ENCODE measurements around the gene MFSD11.
"Not testable (repeated sequence)": the region's sequence is repeated elsewhere in the genome, so short reads cannot be mapped to it uniquely, and the experiment has no call there.

Gene MFSD11

DNA sequence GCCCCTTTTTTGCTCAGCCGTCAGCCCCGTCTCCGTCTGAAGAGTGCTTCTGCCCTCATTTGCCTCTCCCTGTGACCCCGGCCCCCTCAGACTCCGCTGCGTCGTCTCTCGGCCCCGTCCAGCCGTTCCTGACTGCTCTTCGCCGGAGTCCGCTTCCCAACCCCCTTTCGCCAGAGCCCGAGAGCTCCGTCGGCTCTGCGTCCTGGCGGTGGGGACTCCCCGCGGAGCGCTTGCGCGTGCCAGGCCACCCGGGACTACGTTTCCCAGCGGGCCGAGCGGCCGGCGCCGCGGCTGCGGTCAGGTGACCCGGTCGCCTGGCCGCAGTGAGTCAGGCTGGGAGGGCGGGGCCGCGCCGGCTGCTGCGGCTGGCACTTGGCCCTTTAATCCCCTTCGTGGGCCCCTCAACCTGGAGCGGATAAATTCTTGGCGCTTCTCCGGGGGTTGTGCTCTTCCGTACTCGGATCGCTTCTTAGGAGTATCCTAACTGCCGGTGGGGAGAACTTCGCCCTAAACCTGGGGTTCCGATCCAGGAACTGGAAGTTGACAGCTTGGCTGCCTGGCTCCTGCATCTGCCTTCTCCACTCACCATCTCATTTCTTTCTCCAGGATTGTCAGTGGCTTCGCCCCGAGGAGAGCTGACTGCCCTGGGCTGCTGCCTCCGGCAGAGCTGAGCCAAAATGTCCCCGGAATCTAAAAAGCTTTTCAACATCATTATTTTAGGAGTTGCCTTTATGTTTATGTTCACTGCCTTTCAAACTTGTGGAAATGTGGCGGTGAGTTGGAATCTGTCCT, at the start of gene MFSD11:
TSS of gene MFSD11 (plus strand) at position 444 of the 792 bp plus-strand sequence. CDS start at position 678, 234 bp downstream.
- DNase-seq (ENCODE audit: low read depth, low spot score): peak; percentile 70
- H3K27ac ChIP-seq: peak within 1 kb of the TSS; percentile 95

DNA sequence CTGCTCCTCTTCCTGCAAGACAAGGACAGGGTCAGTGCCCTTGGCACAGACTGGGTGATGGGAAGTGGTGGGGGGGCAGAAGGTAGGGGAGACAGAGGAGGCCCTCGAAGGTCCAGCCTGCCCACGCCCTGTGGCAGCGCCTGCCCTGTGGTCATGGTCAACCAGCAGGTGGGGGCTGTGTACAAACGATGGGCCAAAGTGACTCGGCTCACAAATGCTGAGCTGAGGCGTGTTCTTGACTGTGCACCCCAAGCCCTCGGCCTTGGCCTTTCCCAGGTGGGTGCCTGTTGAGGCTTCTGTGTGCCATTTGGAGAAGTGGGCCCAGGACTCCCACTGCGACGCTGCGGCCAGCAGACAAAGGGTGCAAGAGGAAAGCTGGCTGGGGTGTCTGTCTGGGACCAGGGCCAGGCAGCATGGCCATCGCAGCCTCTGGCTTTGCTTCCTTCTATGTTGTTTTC, 49.7 kb upstream of the MFSD11 start:
- no peak for DNase-seq (ENCODE audit: low read depth, low spot score)
- peak overlapping the region; percentile 50 for H3K27ac ChIP-seq

DNA sequence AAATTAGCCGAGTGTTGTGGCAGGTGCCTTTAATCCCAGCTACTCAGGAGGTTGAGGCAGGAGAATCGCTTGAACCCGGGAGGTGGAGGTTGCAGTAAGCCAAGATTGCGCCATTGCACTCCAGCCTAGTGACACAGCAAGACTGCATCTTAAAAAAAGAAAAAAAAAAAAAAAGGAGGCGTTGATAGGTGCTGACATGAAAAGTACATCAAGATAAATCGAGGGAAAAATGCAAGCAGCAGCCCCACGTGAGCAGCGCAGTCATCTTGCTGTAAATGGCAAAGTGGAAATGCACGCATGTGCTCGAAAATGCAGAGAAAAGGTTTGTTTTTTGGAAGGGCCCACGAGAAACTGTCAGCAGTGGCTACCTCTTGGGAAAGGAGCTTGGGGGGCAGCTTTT, 48.1 kb upstream of the MFSD11 start:
- DNase-seq (ENCODE audit: low read depth, low spot score): no peak
- H3K27ac ChIP-seq: no peak overlapping the region

DNA sequence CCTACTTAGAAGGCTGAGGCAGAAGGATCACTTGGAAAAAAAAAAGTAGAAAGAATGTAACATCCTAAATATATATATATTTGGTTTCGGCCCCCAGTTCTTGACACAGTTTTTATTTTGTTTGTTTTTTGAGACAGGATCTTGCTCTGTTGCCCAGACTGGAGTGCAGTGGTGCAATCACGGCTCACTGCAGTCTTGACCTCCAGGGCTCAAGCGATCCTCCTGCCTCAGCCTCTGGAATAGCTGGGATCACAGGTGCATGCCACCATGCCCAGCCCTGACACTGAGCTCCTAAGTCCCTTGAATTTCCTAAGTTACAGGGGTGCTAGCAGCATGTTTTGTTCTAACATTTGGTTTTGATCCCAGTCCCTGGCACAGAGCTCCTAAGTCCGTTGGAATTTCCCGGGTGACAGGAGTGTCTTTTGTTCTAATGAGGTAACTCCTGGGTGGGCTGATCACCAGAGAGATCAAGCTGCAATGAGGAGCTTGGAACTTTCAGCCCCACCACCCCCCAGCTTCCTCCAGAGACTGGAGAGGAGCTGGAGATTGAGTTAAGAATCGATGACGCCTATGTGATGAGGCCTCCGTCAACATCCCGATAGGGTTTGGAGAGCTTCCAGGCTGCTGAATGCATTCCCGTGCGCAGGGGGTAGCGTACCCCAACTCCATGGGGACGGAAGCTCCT, 47.2 kb upstream of the MFSD11 start:
- no peak for DNase-seq (ENCODE audit: low read depth, low spot score)
- H3K27ac ChIP-seq: no peak overlapping the region

DNA sequence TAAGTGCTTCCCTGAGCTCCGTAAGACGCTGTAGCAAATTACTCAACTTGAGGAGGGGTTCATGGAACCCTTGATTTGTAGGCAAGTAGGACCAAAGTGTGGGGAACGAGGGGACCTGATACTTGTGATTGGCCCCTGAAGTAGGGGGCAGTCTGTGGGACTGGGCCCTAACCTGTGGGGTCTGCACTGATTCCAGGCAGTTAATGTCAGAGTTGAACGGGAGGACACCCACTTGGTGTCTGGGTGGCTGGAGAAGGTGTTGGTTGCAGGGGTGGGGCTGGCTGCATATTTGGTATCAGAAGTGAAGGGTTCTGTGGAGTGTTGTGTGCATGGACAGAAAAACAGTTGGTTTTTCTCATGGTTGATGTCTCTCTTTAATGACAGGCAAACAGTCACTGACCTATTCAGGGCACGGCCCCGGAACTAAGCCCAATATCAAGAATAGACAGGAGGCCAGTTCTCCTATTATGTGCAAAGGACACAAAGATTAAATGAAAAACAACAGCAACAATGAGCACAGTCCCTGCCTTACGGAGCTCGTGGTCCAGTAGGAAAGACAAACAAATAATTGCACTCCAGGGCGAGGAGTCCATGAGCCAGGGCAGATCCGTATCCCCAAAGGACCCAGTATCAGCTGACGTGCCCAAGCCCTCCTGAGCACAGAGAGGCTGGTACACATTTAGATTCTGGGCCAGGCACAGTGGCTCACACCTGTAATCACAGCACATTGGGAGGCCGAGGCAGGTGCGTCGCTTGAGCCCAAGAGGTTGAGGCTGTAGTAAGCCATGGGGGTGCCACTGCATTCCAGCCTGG, 46.3 kb upstream of the MFSD11 start:
- H3K27ac ChIP-seq: no peak overlapping the region
- DNase-seq (ENCODE audit: low read depth, low spot score): no peak

DNA sequence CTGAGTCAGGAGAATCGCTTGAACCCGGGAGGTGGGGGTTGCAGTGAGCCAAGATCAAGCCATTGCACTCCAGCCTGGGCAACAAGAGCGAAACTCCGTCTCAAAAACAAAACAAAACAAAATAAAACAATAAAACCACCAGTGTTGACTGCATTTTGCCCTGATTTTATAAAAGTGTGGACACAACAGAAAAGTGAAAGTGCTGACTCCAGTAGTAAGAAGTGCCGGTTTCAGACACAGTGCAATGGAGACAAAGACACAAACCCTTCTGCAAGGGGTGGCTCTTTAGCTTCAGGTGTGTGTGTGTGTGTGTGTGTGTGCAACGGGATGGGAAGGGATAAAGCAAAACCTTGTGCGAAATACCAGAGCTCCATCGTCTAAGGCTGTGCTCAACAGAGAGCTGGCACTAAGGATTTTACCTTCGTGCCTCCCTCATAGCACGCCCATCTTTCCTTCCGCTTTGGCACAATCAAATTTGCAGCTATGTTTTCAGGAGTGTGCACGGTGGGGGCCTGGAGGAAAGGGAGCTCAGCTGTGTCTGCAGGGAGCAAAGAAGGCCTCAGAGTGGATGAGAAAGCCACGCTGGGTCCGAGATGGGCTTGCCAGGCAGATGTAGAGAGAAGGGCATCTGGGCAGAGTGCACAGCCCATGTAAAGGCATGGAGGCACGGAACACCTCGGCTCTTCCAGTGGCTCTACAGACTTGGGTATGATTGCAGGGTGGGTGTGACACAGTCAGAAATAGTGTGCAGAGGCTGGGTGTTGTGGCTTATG, 42.7 kb upstream of the MFSD11 start:
- no peak overlapping the region for H3K27ac ChIP-seq
- DNase-seq (ENCODE audit: low read depth, low spot score): no peak

DNA sequence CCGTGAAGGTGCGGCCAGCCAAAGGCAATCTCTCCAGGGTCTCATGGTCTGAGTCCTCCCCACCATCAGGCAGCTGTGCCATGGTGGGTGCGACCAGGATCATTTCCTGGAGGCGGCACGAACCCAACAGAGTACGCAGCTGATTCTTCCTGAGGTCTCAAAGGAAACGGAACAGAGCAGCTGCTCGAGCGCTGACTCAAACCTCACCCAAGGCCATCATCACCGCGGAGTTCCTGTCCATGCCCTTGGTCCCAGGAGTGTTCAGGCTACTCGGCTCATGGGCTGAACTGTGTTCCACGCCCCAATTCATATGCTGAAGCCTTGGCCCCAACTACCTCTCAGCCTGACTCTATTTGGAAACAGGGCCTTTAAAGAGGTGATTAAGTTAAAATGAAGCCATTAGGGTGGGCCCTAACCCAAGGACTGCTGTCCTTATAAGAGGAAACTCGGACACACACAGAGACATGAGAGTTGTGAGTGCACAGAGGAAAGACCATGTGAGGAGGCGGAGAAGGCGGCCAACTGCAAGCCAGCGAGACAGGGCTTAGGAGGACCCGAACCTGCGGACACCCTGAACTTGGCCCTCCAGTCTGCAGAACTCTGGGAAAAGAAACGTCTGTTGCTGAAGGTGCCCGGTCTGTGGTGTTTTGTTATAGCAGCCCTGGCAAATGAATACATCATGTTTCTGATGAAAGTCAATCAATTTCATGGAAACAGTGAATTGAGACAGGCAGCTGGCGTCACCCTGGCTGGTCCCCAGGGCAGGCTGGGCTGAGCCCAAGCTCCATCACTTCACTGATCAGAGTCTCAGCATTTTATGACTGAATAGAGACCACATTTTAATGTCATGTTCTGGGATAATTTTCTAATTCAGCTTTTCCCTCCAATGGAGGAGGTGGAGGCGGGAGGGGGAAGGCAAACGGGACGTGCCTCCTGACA, 40.9 kb upstream of the MFSD11 start:
- no peak overlapping the region for H3K27ac ChIP-seq
- DNase-seq (ENCODE audit: low read depth, low spot score): no peak

DNA sequence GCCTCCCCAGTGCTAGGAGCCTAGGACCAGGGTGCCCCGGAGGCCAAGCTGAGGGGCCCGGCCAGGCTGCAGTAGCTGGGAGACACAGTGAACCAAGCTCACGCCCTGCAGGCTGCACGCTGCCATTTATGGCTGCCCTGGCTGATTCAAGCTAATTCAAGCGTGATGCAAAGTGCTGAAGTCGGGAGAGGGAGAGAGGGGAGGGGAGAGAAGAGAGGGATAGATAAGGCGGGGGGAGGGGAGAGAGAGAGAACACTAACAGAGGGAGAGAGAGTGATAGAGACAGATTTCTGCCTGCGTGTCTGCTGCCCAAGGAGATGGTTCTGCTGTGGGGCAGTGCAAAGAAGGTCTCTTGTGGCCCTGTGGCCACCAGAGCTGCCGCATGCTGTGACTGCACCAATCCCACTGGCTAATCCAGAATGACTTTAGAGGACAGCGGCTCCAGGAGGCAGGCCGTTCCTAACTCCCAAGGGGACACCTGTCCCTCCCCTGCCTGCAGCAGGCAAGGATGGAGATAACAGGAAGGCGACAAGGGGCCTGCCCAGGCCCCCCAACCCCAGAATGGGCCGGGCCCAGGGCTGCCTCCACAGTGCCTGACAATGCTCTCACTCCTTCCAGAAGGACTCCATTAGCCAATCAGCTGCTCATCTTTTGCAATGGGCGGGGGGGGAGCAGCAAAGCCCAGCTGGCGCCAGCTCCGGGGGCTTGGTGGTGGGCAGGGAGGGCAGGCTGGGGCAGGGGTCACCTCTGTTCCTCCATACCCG, 40.0 kb upstream of the MFSD11 start:
- no peak overlapping the region for H3K27ac ChIP-seq

DNA sequence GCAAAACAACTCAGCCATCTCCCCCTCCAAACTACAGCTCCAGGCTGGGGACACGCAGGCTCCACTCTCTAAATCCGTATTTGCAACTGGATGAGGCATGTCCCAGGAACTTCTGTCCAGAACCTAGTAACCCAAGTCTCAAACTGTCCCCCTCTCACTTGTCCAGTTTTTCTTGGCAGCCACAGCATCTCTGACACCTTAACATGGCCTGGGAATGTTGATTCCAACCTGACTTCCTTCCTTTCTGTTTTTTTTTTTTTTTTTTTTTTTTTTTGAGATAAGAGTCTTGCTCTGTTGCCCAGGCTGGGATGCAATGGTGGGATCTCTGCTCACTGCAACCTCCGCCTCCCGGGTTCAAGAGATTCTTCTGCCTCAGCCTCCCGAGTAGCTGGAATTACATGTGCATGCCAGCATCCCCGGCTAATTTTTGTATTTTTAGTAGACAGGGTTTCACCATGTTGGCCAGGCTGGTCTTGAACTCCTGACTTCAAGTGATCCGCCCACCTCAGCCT, 39.4 kb upstream of the MFSD11 start:
- not testable (repeated sequence) for H3K27ac ChIP-seq; DNase-seq (ENCODE audit: low read depth, low spot score)

More for the DNA sequence above, 40.0 kb upstream of the MFSD11 start:
- no peak for DNase-seq (ENCODE audit: low read depth, low spot score)

DNA sequence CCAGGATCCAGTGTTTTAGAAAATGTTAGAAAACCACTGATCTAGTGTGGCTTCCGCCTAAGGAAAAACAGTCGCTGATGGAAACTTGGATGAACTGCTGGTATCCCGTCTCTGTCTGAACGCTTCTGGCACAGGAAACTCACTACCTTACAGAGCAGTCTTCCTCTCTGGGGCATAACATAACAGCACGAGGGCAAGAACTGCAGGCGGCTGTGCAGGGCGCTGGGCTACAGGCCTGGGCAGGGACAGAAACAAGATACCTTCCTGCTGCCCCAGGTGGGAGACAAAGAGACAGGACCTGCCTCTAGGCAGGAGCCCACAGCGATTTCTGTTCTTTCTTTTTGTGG, 37.7 kb upstream of the MFSD11 start:
- no peak for DNase-seq (ENCODE audit: low read depth, low spot score)
- H3K27ac ChIP-seq: peak overlapping the region; percentile 75

DNA sequence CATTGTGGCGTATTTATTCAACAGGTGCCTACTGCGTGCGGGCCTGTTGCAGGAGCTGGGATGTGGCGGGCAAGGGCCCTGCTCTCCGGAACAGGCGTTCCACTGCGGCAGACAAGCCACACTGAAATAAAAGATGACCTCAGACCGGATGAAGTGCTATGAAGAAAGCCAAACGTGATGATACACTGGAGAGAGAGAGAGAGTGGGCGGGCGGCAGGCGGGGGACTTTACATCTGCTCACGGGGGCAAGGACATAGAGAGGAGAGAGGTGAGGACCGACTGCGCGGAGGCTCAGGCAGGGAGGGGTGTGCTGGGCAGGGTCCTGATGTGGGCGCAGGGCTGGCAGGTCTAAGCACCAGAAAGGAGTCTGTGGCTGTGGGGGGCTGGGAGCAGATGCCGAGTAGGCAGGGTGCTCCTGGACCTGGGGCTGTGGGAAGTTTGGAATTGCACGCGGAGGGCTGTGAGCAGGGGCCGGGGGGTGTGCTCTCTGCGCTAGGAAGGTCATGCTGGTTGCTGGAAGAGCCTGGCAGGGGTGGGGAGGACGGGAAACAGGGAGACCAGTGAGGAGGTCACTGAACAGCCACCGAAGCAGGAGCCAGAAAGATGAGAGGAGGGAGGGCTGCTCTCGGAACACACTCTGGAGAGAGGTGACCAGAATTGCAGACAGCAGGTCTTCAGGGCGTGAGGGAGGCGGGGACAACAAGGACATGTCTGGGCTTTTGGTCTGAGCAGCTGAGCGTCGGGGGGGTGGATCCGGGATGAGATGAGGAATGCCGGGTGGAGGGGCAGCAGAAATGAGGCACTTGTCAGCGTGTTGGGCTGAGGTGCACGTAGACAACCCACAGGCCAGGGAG, 37.1 kb upstream of the MFSD11 start:
- no peak for DNase-seq (ENCODE audit: low read depth, low spot score)
- H3K27ac ChIP-seq: peak overlapping the region; percentile 75

DNA sequence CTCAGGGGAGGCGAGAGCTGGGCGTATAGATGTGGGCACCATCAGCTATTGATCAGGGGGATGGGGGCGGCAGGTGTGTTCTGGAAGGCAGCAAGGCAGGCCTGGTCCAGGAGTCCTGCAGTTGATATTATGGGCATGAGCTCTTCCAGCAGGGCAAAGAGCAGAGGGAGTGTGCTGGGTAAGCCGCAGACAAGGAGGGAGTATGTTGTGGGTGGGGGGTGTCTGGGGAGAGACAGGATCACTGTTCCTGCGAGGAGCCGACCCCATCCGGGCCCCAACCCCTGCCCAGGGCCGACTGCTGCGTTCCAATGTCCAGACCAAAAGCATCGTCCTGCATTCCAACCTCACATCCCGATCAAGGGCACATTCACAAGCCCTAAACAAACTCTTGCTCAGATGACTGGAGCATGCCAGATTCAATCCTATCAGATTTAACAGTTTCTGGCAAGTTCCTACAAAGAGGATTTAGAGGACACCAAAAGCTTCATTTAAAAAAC, 36.4 kb upstream of the MFSD11 start:
- H3K27ac ChIP-seq: peak overlapping the region; percentile 75
- DNase-seq (ENCODE audit: low read depth, low spot score): no peak

DNA sequence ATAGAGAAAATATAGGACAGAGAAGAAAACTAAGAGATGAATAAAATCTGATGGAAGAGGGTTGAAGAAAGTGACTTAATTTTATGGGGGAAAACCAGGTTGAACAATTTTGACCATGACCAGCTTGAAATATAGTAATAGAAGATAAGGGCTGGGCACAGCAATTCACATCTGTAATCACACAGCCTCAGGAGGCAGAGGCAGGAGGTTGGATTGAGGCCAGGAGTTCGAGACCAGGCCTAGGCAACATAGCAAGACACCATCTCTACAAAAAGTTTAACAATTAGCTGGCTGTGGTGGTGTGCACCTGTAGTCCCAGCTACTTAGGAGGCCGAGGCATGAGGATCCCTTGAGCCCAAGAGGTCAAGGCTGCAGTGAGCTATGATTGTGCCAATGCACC, 35.8 kb upstream of the MFSD11 start:
- no peak for DNase-seq (ENCODE audit: low read depth, low spot score)
- no peak overlapping the region for H3K27ac ChIP-seq

DNA sequence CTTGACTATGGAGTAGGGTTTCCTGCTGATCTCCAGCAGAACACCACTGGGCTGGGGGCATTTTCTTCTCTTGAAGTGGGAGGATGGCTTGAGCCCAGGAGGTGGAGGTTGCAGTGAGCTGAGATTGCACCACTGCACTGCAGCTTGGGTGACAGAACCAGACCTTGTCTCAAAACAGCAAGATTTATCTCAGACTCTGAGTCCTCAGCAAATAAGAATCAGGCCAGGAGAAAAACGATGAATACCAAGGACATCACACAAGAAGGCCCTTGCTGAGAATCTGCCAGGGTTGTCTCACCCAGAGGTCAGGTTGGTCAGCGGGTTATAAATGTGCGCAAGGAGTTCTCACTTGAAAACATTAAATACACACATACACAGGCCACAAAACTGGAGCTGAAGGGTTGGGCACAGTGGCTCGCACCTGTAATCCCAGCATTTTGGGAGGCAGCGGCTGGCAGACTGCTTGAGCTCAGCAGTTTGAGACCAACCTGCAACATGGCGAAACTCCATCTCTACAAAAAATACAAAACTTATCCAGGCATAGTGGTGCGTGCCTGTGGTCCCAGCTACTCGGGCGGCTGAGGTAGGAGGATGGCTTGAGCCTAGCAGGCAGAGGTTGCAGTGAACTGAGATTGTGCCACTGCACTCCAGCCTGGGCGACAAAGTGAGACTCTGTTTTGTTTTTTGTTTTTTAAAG, 34.8 kb upstream of the MFSD11 start:
- H3K27ac ChIP-seq: no peak overlapping the region
- no peak for DNase-seq (ENCODE audit: low read depth, low spot score)

DNA sequence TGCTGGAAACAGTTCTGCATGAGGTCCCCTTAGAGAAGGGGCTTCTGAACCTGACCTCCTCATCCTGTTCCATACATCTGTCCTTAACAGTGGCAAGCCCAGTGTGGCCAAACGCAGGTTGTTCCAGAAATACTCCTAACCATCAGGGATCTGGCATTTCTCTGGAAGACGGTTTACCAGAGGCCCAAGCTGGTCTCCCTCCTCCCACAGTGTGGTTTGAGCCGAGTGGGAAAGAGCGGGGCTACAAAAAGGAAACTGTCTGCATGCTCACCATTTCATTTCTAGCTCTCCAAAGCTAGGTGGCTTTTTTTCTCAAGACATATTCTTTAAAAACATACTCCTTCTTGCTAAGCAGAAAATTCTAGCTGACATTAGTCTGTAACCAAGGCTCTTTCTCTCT, 33.1 kb upstream of the MFSD11 start:
- H3K27ac ChIP-seq: no peak overlapping the region
- DNase-seq (ENCODE audit: low read depth, low spot score): no peak

DNA sequence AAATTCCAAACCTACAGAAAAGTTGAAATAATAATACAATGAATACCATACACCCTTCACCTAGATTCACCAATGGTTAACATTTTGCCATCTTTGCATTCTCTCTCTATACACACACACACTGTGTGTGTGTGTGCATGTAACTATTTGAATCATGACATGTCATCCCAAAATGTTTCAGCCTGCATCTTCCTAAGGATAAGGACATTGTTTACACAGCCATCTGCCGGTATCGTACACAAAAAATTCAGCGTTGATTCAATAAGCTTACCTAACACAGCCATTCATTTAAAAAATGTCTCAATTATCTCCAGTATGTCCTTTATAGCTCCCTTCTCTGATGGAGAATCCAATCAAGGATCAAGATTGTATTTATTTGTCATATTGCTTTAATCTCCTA, 31.1 kb upstream of the MFSD11 start:
- no peak for DNase-seq (ENCODE audit: low read depth, low spot score)
- H3K27ac ChIP-seq: no peak overlapping the region
